Osteocyte (in vitro differentiated cells): Measurements from ENCODE around the gene LCN6. TPM values are rescaled to one million over a fixed set of nuclear protein-coding genes. Genes with fewer than 3 reads are reported as not detected.

Source experiments
- DNase-seq: peaks from one replicate; pipeline ENCODE4 v3.0.0; 2021; ENCODE audit warnings: mixed read lengths; ENCODE audit not compliant: unreplicated experiment; ENCODE audit errors: extremely low spot score
- H3K27ac Mint-ChIP-seq: one replicate; pipeline ENCODE4 v1.8.0; 2021; ENCODE audit warnings: mild to moderate bottlenecking, mixed read lengths; ENCODE audit not compliant: unreplicated experiment
- H3K27me3 Mint-ChIP-seq: one replicate; pipeline ENCODE4 v1.8.0; 2021; ENCODE audit warnings: mixed read lengths; ENCODE audit not compliant: unreplicated experiment
- H3K36me3 Mint-ChIP-seq: one replicate; pipeline ENCODE4 v1.8.0; 2021; ENCODE audit warnings: mixed read lengths; ENCODE audit not compliant: unreplicated experiment
- H3K4me1 Mint-ChIP-seq: one replicate; pipeline ENCODE4 v1.8.0; 2021; ENCODE audit warnings: mixed read lengths; ENCODE audit not compliant: unreplicated experiment
- H3K4me3 Mint-ChIP-seq: one replicate; pipeline ENCODE4 v1.8.0; 2021; ENCODE audit warnings: mild to moderate bottlenecking, moderate library complexity, mixed read lengths; ENCODE audit not compliant: unreplicated experiment
- H3K9me3 Mint-ChIP-seq: one replicate; pipeline ENCODE4 v1.8.0; 2021; ENCODE audit warnings: mixed read lengths; ENCODE audit not compliant: unreplicated experiment
- CTCF ChIP-seq: fragments of 200-600 bp; sonication (generic); IDR thresholded peaks from 2 replicates; pipeline ENCODE4 v1.5.0; 2021; ENCODE audit warnings: antibody characterized with exemption, mild to moderate bottlenecking, moderate library complexity
- total RNA-seq: library from RNA; stranded (reverse); gene quantifications from 2 replicates; pipeline ENCODE4 v1.2.1, GENCODE V29; 2021

LCN6 gene
- total RNA-seq, 1 donor from 2014 or later: not detected

DNA sequence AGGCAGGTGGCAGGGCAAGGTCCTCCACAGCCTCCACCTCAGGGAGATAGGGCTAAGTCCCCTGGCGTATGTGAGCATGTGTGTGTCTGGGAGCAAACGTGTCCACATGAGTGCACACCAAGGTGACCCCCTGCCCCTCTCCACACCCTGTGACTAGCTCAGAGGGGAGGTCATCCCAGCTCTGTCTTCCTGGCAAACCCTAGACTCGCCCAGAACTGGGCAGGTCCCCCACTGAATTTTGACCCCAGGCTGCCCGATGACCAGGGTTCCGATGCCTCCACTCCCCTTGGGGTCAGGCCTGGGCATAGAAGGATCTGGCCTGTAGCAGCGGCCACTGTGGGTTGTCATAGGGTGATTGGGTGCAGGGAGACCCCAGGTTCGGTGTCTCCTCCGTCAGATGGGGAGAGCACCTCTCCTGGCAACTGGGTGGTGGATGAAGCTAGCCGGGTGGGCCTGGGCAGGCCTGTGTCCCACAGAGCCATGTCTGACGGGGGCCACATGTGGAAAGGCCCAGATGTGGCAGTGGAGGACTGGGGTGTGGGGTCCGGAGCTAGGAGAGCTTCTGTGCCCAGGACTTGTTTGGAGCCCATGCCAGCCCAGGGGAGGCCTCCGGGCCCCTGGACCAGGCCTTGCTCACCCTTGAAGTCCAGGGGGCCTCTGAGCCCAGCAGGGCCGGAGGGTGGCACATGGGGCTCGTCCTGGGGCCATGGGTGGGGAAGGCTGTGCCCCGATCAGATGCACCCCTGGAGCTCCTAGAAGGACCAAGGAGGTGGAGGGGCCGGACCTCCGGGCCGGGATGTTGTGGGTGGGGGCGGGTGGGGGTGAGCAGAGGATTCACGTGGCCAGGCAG, 29.8 kb downstream of the LCN6 start:
- Mint-ChIP-seq H3K9me3 (no peaks in the 10 kb centered on the region), H3K27ac (no peak overlapping the region), H3K4me1 (peaks cover 20% of the 10 kb centered on the region), H3K36me3 (peaks cover under 1% of the 10 kb centered on the region), H3K4me3 (no peak overlapping the region), H3K27me3 (no peaks in the 10 kb centered on the region)
- no peak for TF ChIP-seq CTCF
- DNase-seq: no peak

DNA sequence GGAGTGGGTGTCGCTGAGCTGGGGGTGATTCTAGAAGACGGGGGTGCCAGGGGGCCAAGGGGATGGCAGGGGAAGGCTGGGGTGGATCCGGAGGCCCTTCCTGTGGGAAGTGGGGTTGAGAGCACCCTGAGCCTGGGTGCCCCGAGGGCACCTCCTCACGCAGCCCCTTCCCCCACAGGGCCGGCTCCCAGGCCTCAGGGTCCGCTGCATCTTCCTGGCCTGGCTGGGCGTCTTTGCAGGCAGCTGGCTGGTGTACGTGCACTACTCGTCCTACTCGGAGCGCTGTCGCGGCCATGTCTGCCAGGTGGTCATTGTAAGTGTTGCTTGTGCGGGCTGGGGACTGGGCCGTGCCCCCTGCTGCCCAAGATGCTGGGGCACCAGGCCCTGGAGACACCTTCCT, 30.9 kb downstream of the LCN6 start:
- DNase-seq: no peak
- no peaks in the 10 kb centered on the region for H3K27me3 Mint-ChIP-seq
- no peaks in the 10 kb centered on the region for H3K36me3 Mint-ChIP-seq
- peaks cover 25% of the 10 kb centered on the region for H3K4me1 Mint-ChIP-seq
- no peak overlapping the region for H3K4me3 Mint-ChIP-seq
- H3K27ac Mint-ChIP-seq: no peak overlapping the region
- H3K9me3 Mint-ChIP-seq: no peaks in the 10 kb centered on the region
- no peak for TF ChIP-seq CTCF

GRCh38 chr9:136714893-136715274, 33.4 kb downstream of the LCN6 start:
- H3K4me1 Mint-ChIP-seq: peaks cover 24% of the 10 kb centered on the region
- no peak for TF ChIP-seq CTCF
- no peak overlapping the region for H3K27ac Mint-ChIP-seq
- no peak for DNase-seq
- H3K27me3 Mint-ChIP-seq: no peaks in the 10 kb centered on the region
- H3K4me3 Mint-ChIP-seq: no peak overlapping the region
- no peaks in the 10 kb centered on the region for H3K9me3 Mint-ChIP-seq
- no peaks in the 10 kb centered on the region for H3K36me3 Mint-ChIP-seq

GRCh38 chr9:136714096-136714892, 34.0 kb downstream of the LCN6 start:
- no peak for TF ChIP-seq CTCF
- H3K4me3 Mint-ChIP-seq: no peak overlapping the region
- H3K27ac Mint-ChIP-seq: no peak overlapping the region
- H3K9me3 Mint-ChIP-seq: no peaks in the 10 kb centered on the region
- H3K4me1 Mint-ChIP-seq: peaks cover 24% of the 10 kb centered on the region
- DNase-seq: no peak
- H3K27me3 Mint-ChIP-seq: no peaks in the 10 kb centered on the region
- no peaks in the 10 kb centered on the region for H3K36me3 Mint-ChIP-seq

GRCh38 chr9:136713550-136713949, 34.8 kb downstream of the LCN6 start:
- H3K9me3 Mint-ChIP-seq: no peaks in the 10 kb centered on the region
- H3K36me3 Mint-ChIP-seq: no peaks in the 10 kb centered on the region
- no peaks in the 10 kb centered on the region for H3K27me3 Mint-ChIP-seq
- H3K4me1 Mint-ChIP-seq: peaks cover 24% of the 10 kb centered on the region
- peak overlapping the region; percentile 54 for H3K4me3 Mint-ChIP-seq
- DNase-seq: no peak
- no peak for TF ChIP-seq CTCF
- H3K27ac Mint-ChIP-seq: no peak overlapping the region
